Activated T-cell treated with anti-CD3 and anti-CD28 coated beads for 48 hours (primary cell): ENCODE data around the gene RASL12.

ENCODE experiments used
- DNase-seq: peaks from one replicate; pipeline ENCODE4 v3.0.0-alpha.2; 2020; ENCODE audit warnings: low read depth

The RASL12 gene

GRCh38 chr15:65092911-65093792, 25.4 kb upstream of the RASL12 start:
- no peak for DNase-seq

GRCh38 chr15:65091946-65092770, 24.4 kb upstream of the RASL12 start:
- DNase-seq: no peak

- DNase-seq: no peak
These were observed 21.5 kb upstream of the RASL12 start for GRCh38 chr15:65089206-65089824.

- no peak for DNase-seq
These were observed 20.8 kb upstream of the RASL12 start for GRCh38 chr15:65088643-65089021.

- no peak for DNase-seq
These were observed 20.3 kb upstream of the RASL12 start for GRCh38 chr15:65087873-65088642.

- no peak for DNase-seq
These were observed 19.6 kb upstream of the RASL12 start for GRCh38 chr15:65087411-65087810.

- no peak for DNase-seq
These were observed 18.9 kb upstream of the RASL12 start for GRCh38 chr15:65086680-65087111.

- DNase-seq: no peak
These were observed 18.3 kb upstream of the RASL12 start for GRCh38 chr15:65085990-65086679.

- DNase-seq: no peak
These were observed 17.5 kb upstream of the RASL12 start for GRCh38 chr15:65085207-65085753.

- DNase-seq: no peak
These were observed 16.9 kb upstream of the RASL12 start for GRCh38 chr15:65084500-65085206.

- no peak for DNase-seq
These were observed 15.5 kb upstream of the RASL12 start for GRCh38 chr15:65083262-65083701.

- peak; percentile 15 for DNase-seq
These were observed 14.6 kb upstream of the RASL12 start for GRCh38 chr15:65082303-65082953.

- peak; percentile 17 for DNase-seq
These were observed 14.0 kb upstream of the RASL12 start for GRCh38 chr15:65081758-65082157.

- no peak for DNase-seq
These were observed 13.5 kb upstream of the RASL12 start for GRCh38 chr15:65081270-65081669.

- DNase-seq: no peak
These were observed 11.8 kb upstream of the RASL12 start for GRCh38 chr15:65079580-65079979.

- DNase-seq: peak; percentile 52
These were observed 10.2 kb upstream of the RASL12 start for GRCh38 chr15:65077981-65078352.

GRCh38 chr15:65077291-65077980, 9.6 kb upstream of the RASL12 start:
- no peak for DNase-seq

- DNase-seq: no peak
These were observed 8.9 kb upstream of the RASL12 start, which contains the start of gene KBTBD13 for GRCh38 chr15:65076486-65077290. Gene KBTBD13 (plus strand): TSS chr15:65076746. CDS start chr15:65076816, 70 bp downstream.
